ENCODE data around the gene LRP10. TPM values are rescaled to one million over a fixed set of nuclear protein-coding genes. Genes with fewer than 3 reads are reported as not detected.

Gene LRP10
- total RNA-seq, 1 donor from 2014 or later: 171 TPM

DNA sequence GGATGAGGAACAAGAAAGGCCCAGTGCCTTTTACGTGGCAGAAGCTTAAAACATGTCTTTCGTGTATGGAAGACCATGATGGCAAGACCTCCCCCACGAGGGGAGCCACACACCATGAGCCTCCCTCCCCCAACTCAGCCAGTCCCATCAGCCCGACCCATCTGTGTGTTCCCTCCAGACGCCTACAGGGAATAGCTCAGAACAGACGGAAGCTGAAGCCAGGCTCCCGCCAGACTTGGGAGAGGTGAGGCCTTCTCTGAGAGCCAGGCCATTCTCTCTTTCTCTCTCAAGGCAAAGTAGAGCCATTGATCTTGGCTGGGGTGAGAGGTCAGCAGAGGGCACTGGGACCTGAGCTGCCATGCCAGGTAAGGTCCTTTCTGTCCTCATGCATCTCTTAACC lies 20.9 kb downstream of the LRP10 start:
- Mint-ChIP-seq H3K27ac (ENCODE audit: unreplicated experiment) (no peak overlapping the region), H3K27me3 (ENCODE audit: unreplicated experiment) (no peaks in the 10 kb centered on the region), H3K9me3 (ENCODE audit: unreplicated experiment) (no peaks in the 10 kb centered on the region), H3K4me3 (ENCODE audit: unreplicated experiment) (no peak overlapping the region), H3K36me3 (ENCODE audit: unreplicated experiment) (peaks cover 2% of the 10 kb centered on the region), H3K4me1 (ENCODE audit: unreplicated experiment) (peaks cover 5% of the 10 kb centered on the region)
- no peak for DNase-seq (ENCODE audit: extremely low spot score, unreplicated experiment)
- TF ChIP-seq, protein P1, sequence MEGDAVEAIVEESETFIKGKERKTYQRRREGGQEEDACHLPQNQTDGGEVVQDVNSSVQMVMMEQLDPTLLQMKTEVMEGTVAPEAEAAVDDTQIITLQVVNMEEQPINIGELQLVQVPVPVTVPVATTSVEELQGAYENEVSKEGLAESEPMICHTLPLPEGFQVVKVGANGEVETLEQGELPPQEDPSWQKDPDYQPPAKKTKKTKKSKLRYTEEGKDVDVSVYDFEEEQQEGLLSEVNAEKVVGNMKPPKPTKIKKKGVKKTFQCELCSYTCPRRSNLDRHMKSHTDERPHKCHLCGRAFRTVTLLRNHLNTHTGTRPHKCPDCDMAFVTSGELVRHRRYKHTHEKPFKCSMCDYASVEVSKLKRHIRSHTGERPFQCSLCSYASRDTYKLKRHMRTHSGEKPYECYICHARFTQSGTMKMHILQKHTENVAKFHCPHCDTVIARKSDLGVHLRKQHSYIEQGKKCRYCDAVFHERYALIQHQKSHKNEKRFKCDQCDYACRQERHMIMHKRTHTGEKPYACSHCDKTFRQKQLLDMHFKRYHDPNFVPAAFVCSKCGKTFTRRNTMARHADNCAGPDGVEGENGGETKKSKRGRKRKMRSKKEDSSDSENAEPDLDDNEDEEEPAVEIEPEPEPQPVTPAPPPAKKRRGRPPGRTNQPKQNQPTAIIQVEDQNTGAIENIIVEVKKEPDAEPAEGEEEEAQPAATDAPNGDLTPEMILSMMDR (IDR thresholded peaks at IDR 0.05): no peak

DNA sequence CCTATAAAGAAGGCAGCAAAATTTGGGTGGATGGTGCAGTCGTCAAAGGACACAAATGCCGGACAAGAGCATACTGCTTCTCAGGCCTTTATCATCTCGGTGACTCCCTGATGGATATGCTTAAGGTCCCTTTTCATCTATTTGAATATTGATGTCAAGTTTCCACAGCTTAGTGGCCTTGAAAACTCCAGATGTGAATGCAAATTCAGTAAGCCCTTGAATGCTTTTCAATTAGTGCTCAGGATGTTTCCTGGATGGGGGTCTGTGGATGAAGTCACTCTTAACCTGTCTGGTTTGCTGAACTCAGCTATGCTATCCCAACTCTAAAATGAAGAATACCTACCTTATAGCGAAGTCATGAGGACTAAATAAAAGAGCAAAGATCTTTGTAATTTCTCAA lies 22.2 kb downstream of the LRP10 start:
- no peak overlapping the region for H3K4me3 Mint-ChIP-seq (ENCODE audit: unreplicated experiment)
- no peak overlapping the region for H3K27ac Mint-ChIP-seq (ENCODE audit: unreplicated experiment)
- DNase-seq (ENCODE audit: extremely low spot score, unreplicated experiment): no peak
- H3K27me3 Mint-ChIP-seq (ENCODE audit: unreplicated experiment): no peaks in the 10 kb centered on the region
- peaks cover 9% of the 10 kb centered on the region for H3K4me1 Mint-ChIP-seq (ENCODE audit: unreplicated experiment)
- TF ChIP-seq, protein P1 (IDR thresholded peaks at IDR 0.05): no peak
- H3K9me3 Mint-ChIP-seq (ENCODE audit: unreplicated experiment): no peaks in the 10 kb centered on the region
- peaks cover 2% of the 10 kb centered on the region for H3K36me3 Mint-ChIP-seq (ENCODE audit: unreplicated experiment)

DNA sequence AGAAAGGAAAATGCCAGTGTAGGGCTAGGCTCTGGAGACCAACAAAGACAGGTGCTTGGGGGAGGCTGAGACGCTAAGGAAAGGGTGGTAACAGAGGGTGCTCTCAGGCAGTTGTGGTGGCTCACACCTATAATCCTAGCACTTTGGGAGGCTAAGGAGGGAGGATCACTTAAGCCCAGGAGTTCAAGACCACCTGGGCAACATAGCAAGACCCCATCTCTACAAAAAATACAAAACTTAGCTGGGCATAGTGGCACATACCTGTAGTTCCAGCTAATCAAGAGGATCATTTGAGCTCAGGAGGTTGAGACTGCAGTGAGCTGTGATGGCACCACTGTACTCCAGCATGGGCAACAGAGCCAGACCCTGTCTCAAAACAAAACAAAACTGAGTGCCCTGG lies 23.9 kb downstream of the LRP10 start:
- Mint-ChIP-seq H3K4me1 (ENCODE audit: unreplicated experiment) (peaks cover 13% of the 10 kb centered on the region), H3K9me3 (ENCODE audit: unreplicated experiment) (no peaks in the 10 kb centered on the region), H3K27me3 (ENCODE audit: unreplicated experiment) (no peaks in the 10 kb centered on the region), H3K4me3 (ENCODE audit: unreplicated experiment) (no peak overlapping the region), H3K27ac (ENCODE audit: unreplicated experiment) (no peak overlapping the region), H3K36me3 (ENCODE audit: unreplicated experiment) (peaks cover 4% of the 10 kb centered on the region)
- TF ChIP-seq, protein P1 (IDR thresholded peaks at IDR 0.05): no peak
- no peak for DNase-seq (ENCODE audit: extremely low spot score, unreplicated experiment)

DNA sequence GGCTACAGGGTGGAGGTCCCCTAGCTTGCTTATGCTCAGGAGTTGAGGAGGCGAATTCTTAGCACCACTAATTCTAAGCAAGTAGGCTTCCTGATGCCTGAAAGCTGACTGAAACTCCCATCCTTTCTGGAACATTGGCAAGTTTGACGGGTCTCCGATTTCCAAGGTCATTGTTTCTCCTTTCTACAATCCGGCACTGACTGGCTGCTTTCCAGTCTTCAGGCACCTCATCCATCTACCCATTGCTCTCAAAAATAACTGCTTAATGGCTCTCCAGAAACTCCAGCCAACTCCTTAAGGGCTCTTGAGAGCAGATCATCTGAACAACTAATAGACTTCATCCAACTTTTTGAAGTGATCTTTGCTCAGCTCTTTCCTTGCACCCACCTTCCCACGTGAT lies 24.8 kb downstream of the LRP10 start:
- peaks cover 13% of the 10 kb centered on the region for H3K4me1 Mint-ChIP-seq (ENCODE audit: unreplicated experiment)

DNA sequence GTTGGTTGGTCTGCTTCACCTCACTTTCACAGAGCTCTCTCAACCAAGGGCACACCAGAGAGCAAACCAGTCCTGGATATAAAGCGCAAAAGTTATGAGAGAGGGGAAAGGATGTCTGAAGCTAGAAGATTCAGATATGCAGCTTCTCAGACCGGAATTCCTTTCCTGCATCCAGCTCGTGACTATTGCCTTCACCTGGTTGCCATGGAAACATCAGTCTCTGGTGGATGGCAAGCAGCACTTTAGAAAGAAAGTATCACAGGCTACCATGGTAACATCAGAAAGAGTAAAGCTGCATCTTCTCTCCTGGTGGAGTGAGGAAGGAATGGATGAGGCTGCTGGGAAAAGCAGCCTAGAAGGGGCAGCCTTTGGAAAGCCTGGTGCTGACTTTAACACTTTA lies 25.2 kb downstream of the LRP10 start:
- H3K4me3 Mint-ChIP-seq (ENCODE audit: unreplicated experiment): no peak overlapping the region
- no peaks in the 10 kb centered on the region for H3K9me3 Mint-ChIP-seq (ENCODE audit: unreplicated experiment)
- H3K27me3 Mint-ChIP-seq (ENCODE audit: unreplicated experiment): no peaks in the 10 kb centered on the region
- TF ChIP-seq, protein P1 (IDR thresholded peaks at IDR 0.05): no peak
- H3K27ac Mint-ChIP-seq (ENCODE audit: unreplicated experiment): no peak overlapping the region
- peaks cover 13% of the 10 kb centered on the region for H3K4me1 Mint-ChIP-seq (ENCODE audit: unreplicated experiment)
- no peak for DNase-seq (ENCODE audit: extremely low spot score, unreplicated experiment)
- peaks cover 10% of the 10 kb centered on the region for H3K36me3 Mint-ChIP-seq (ENCODE audit: unreplicated experiment)

More for the DNA sequence above, 24.8 kb downstream of the LRP10 start:
- H3K27me3 Mint-ChIP-seq (ENCODE audit: unreplicated experiment): no peaks in the 10 kb centered on the region
- H3K36me3 Mint-ChIP-seq (ENCODE audit: unreplicated experiment): peaks cover 8% of the 10 kb centered on the region
- TF ChIP-seq, protein P1 (IDR thresholded peaks at IDR 0.05): no peak
- DNase-seq (ENCODE audit: extremely low spot score, unreplicated experiment): no peak
- no peaks in the 10 kb centered on the region for H3K9me3 Mint-ChIP-seq (ENCODE audit: unreplicated experiment)
- H3K27ac Mint-ChIP-seq (ENCODE audit: unreplicated experiment): no peak overlapping the region
- no peak overlapping the region for H3K4me3 Mint-ChIP-seq (ENCODE audit: unreplicated experiment)
